ENCODE measurements around the gene MPG.
A peak's percentile ranks its signal among the peaks of the same experiment; 100 is the strongest.

DNA sequence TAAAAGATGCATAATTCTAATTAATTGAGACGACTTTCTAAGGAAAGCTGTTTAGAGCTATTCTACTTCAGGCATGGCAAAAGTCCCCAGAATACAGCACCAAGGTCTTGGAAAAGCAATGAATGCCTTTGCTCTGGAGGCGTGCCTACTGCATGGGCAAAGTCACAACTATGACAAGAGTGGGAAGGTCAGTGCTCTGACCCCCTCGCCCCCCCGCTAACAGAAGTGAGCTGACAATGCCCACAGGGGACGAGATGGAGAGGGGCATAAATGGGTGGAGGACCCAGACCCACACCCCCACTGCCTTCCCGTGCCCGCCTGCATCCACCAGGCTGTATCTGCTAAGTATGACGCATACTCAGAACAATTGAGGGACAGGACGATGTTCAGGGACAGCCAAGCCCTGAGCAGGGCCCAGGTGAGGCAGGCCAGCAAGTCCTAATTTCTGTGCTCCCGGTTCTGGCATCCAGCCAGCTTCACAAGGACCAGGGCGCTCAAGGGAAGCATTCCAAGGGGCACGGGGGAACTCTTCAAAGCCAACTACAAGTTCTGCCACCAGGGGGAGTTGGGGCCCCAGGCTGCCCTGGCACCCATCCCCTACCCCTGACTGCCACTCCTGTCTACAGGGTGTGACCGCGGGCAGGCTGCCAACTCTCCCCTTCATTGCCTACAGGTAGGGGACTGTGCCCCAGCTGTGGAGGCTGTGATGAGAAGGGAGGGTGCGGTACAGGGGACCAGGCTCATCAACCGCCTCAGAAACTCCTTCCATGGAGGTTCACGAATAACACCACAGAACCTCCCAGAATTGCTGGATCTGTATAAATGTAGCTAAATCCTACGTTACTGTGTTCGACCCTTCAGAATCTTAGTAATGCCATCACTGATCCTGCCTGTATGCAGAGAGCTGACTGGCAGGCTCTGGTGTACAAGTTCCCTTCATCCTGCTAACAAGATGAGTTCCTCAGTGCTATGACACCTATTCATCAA is 39.6 kb downstream of the MPG start:
- TF ChIP-seq POLR2A (IDR thresholded peaks at IDR 0.05; ENCODE audit: low read depth) (no peak), CTCF (IDR thresholded peaks at IDR 0.05) (peak; percentile 42 to 61 (median 44))

Measured in esophagus muscularis mucosa (tissue), 3 donors.